ENCODE measurements around the gene LIX1L.
A peak's percentile ranks its signal among the peaks of the same experiment; 100 is the strongest.

LIX1L gene

GRCh38 chr1:145985502-145986439 is 28.0 kb upstream of the LIX1L start:
- DNase-seq = peak in 2 of 3 experiments; percentile 59 to 78

- no peak for DNase-seq
Observed at GRCh38 chr1:145985129-145985501, 27.3 kb upstream of the LIX1L start.

- no peak for DNase-seq
Observed at GRCh38 chr1:145983960-145984830, 26.4 kb upstream of the LIX1L start.

- no peak for DNase-seq
Observed at GRCh38 chr1:145983206-145983675, 25.4 kb upstream of the LIX1L start.

GRCh38 chr1:145982010-145982723 is 24.4 kb upstream of the LIX1L start:
- DNase-seq = no peak

- DNase-seq = no peak
Observed at GRCh38 chr1:145980457-145980994, 22.7 kb upstream of the LIX1L start.

- DNase-seq = peak in 1 of 3 experiments; percentile 45
Observed at GRCh38 chr1:145979746-145980456, 22.1 kb upstream of the LIX1L start.

- peak; percentile 92 to 100 (median 99) for DNase-seq
Observed at GRCh38 chr1:145978854-145979745, 21.3 kb upstream of the LIX1L start.

GRCh38 chr1:145978471-145978853 is 20.6 kb upstream of the LIX1L start:
- no peak for DNase-seq

GRCh38 chr1:145977486-145978470 is 20.0 kb upstream of the LIX1L start:
- peak; percentile 40 to 91 (median 88) for DNase-seq

- DNase-seq = no peak
Observed at GRCh38 chr1:145977016-145977415, 19.2 kb upstream of the LIX1L start.

- DNase-seq = no peak
Observed at GRCh38 chr1:145975216-145975615, 17.4 kb upstream of the LIX1L start.

- DNase-seq = no peak
Observed at GRCh38 chr1:145974721-145975120, 16.9 kb upstream of the LIX1L start.

- no peak for DNase-seq
Observed at GRCh38 chr1:145972580-145972979, 14.8 kb upstream of the LIX1L start.

GRCh38 chr1:145967288-145967687 is 9.5 kb upstream of the LIX1L start:
- no peak for DNase-seq

- no peak for DNase-seq
Observed at GRCh38 chr1:145965119-145965744, 7.4 kb upstream of the LIX1L start.

GRCh38 chr1:145964328-145965118 is 6.7 kb upstream of the LIX1L start, which contains the start of the genes ANKRD34A and POLR3GL:
Gene ANKRD34A (minus strand): TSS chr1:145964575. CDS start chr1:145961759, 2,816 bp downstream.
Gene POLR3GL (plus strand): TSS chr1:145964690. CDS start chr1:145974866, 10,176 bp downstream.
- peak; percentile 94 to 99 (median 96) for DNase-seq
